GM12872 (cell line): Measurements from ENCODE around the gene EGFR.

Source experiments
- CTCF ChIP-seq: IDR thresholded peaks from 3 replicates; pipeline ENCODE4 v1.5.1; 2011; ENCODE audit warnings: low read depth, mild to moderate bottlenecking, low read length, moderate library complexity; ENCODE audit not compliant: insufficient read depth

The EGFR gene

GRCh38 chr7:55030314-55030713 lies 11.5 kb downstream of the EGFR start:
- no peak for TF ChIP-seq CTCF

- TF ChIP-seq CTCF: no peak
These were observed 12.3 kb downstream of the EGFR start for GRCh38 chr7:55031075-55031474.

GRCh38 chr7:55032069-55032699 lies 13.4 kb downstream of the EGFR start:
- no peak for TF ChIP-seq CTCF

- TF ChIP-seq CTCF: no peak
These were observed 14.5 kb downstream of the EGFR start for GRCh38 chr7:55033236-55033846.

GRCh38 chr7:55034776-55035175 lies 16.0 kb downstream of the EGFR start:
- no peak for TF ChIP-seq CTCF

GRCh38 chr7:55036950-55037736 lies 18.3 kb downstream of the EGFR start:
- TF ChIP-seq CTCF: no peak

GRCh38 chr7:55043691-55044370 lies 25.0 kb downstream of the EGFR start:
- no peak for TF ChIP-seq CTCF
